Aorta (tissue), 5 donors: ENCODE measurements around the gene PLA2G4B. TPM values are rescaled to one million over a fixed set of nuclear protein-coding genes. Genes with fewer than 3 reads are reported as not detected.
A peak's percentile ranks its signal among the peaks of the same experiment; 100 is the strongest.

Experiments used
- ATAC-seq: fragments of 200-7000 bp; cut with Tn5 transposase; one replicate; pipeline ENCODE4 v1.9.1; 2022; ENCODE audit warnings: moderate library complexity; ENCODE audit not compliant: low FRiP score
- DNase-seq, 2 donors: peaks; one replicate each; pipeline ENCODE4 v3.0.0-alpha.2; 2020
- H3K27ac ChIP-seq, 2 donors: one replicate each; pipeline ENCODE4 v1.5.1; 2013; ENCODE audit warnings: low read length in 2 of 2, mild to moderate bottlenecking in 2 of 2, moderate library complexity in 2 of 2, control low read depth in 1 of 2, inconsistent platforms in 1 of 2, low read depth in 1 of 2
- H3K27me3 ChIP-seq, 2 donors: one replicate each; pipeline ENCODE4 v1.6.1; 2013; ENCODE audit warnings: control low read depth in 1 of 2, low read length in 1 of 2, mild to moderate bottlenecking in 1 of 2, moderate library complexity in 1 of 2; ENCODE audit not compliant: insufficient read depth in 2 of 2, control insufficient read depth in 1 of 2
- H3K36me3 ChIP-seq, 2 donors: one replicate each; pipeline ENCODE4 v1.6.1; 2013; ENCODE audit warnings: control low read depth in 1 of 2, low read length in 1 of 2, mild to moderate bottlenecking in 1 of 2; ENCODE audit not compliant: insufficient read depth in 2 of 2, control insufficient read depth in 1 of 2
- H3K4me1 ChIP-seq, 2 donors: one replicate each; pipeline ENCODE4 v1.6.1; 2013; ENCODE audit warnings: low read length in 2 of 2, control low read depth in 1 of 2, mild to moderate bottlenecking in 1 of 2, moderate library complexity in 1 of 2; ENCODE audit not compliant: insufficient read depth in 2 of 2, control insufficient read depth in 1 of 2
- H3K4me3 ChIP-seq, 2 donors: one replicate each; pipeline ENCODE4 v1.5.1; 2013; ENCODE audit warnings: low read length in 2 of 2, control low read depth in 1 of 2, mild to moderate bottlenecking in 1 of 2
- H3K9me3 ChIP-seq: one replicate; pipeline ENCODE4 v1.6.1; 2013; ENCODE audit warnings: mild to moderate bottlenecking, low read length; ENCODE audit not compliant: control insufficient read depth
- WGBS, 2 donors: extraction: QIAGEN DNeasy Blood & Tissue Kit; methylation state at CpG; one replicate each; pipeline ENCODE4 v1.1.7; 2013; 5-methylcytosine and 5-hydroxymethylcytosine counted together
- intact Hi-C, 2 donors: fragments of 100-400 bp; cut with DNase I; formaldehyde crosslinking; loops; one replicate each; pipeline versions ENCODE4 v1.14.2 to v1.15.0; 2022
- microRNA-seq, 2 donors: library from miRNA; unstranded; fragments of <30 nt; microRNA quantifications; one replicate each; pipeline ENCODE4 v1.2.0, GENCODE V29; 2020
- polyA plus RNA-seq, 2 donors: library from polyadenylated mRNA; stranded (reverse); fragments of 200-250 nt; gene quantifications; one replicate each; pipeline ENCODE4 v1.2.3, GENCODE V29; 2013
- total RNA-seq, 2 donors: library from RNA; stranded (reverse); fragmentation: NEBNext Ultra II Directional; extraction: Animal tissue kit (Norgen Biotek cat#: 25700); gene quantifications; one replicate each; pipeline ENCODE4 v1.2.1, GENCODE V29; 2021
- donor health status: healthy with polysubstance abuse.
- donor health status: Bipolar disorder and iron deficiency.
- donor health status: DM: no; HTN: no; CAD: no.
- donor health status: DM: no; HTN: no; CAD: no.
- donor health status: DM: yes; HTN: yes; CAD: no.

Gene PLA2G4B
- total and polyA plus RNA-seq, 4 donors = 6.7 to 51.8 (median 12.7) TPM

DNA sequence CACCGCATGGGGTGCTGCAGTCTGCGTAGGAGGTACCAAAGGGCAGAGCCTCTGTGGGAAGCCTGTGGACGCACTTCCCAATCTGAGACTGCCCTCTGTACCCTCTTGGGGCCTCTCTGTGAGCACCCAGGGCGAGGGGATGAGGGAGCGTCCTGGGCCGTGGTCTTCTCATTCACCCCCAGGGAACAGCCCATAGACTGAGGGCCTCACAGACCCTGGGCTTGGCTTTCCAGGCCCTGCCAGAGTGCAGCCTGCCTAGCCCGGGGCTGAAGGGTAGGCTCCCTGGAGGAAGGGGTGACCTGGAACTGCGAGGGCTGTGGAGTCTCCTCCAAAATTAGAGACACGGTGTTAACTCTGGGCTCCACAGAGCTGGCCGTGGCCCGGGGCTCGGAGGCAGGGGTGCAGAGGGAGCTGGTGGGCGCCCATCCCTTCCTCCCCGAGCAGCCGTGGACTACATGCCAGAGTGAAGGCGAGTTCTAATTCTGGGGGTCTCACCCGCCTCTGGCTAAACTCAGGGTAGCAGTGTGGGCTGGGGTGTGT, 55.7 kb downstream of the PLA2G4B start:
- Histone ChIP-seq H3K4me3 (no peak overlapping the region), H3K27ac (peak overlapping the region in 1 of 2 donors; percentile 27), H3K27me3 (no peaks in the 10 kb centered on the region), H3K4me1 (no peaks in the 10 kb centered on the region), H3K9me3 (no peaks in the 10 kb centered on the region), H3K36me3 (no peaks in the 10 kb centered on the region)
- ATAC-seq = peak; percentile 3
- WGBS, 2 donors = 47 to 48% methylated on average over 17 of the region's 17 CpGs
- intact Hi-C loops = loop anchor here in 1 of 2 donors (10.0 kb wide), 1 partner anchor 170 kb away; no protein-coding TSS in a partner anchor
- DNase-seq = no peak

DNA sequence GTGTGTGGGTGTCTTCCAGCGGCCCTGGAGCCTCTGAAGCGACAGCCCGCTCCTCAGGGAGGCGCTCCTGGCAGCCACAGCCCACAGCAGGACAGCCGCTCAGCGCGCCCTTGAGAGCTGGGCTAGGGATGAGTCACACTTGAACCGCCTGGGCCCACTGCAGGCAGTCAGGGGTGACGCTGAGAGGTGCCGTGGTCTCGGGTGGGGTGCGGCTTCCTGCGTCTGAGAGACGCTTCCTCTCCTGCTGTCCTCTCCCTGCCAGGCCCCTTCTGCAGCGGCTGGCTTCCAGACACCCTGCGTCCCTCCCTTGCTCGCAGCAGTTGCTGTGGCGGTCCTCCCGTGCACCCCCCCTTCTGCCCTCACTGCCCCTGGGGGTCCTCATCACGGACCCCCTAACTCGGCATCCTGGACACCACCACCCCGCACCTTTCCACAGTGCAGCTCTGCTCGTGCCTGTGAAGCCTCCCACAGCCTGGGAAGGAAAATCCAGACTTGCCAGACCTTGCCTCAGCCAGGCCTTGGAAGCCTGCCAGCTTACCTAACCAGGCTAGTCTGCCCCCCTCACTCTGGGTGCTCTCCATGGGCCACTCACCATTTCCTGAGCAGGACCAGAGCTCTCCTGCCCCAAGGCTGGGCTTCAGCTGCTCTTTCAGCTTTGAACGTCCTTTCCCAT, 56.3 kb downstream of the PLA2G4B start:
- Histone ChIP-seq H3K4me1 (no peaks in the 10 kb centered on the region), H3K36me3 (no peaks in the 10 kb centered on the region), H3K27me3 (no peaks in the 10 kb centered on the region), H3K9me3 (no peaks in the 10 kb centered on the region), H3K27ac (peak overlapping the region in 1 of 2 donors; percentile 38), H3K4me3 (no peak overlapping the region)
- peak; percentile 88 for ATAC-seq
- intact Hi-C loops = loop anchor here (5.0 to 10.0 kb wide), 2 partner anchors 68 to 170 kb away; partner anchors contain the start of gene JMJD7 (in 1 of the 2)
- WGBS, 2 donors = 5 to 10% methylated on average over 24 of the region's 24 CpGs
- peak; percentile 91 to 92 for DNase-seq

DNA sequence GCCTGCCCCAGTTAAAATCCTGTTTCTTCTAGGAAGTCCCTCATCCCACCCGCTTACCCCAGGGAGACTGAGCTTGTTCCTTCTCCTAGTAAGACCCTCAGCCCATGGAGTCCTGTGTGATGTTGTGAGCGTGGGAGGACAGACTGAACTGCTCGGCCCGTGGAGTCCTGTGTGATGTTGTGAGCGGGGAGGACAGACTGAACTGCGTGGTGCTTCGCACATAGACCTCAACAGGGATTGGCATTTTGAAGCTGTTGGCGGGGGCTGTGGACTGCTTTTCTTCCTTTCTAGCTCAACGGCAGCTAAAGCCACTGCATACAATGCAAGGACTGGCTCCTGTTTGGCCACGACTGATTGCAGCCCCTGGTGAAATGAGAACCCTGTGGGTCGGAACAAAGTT, 56.8 kb downstream of the PLA2G4B start:
- no peaks in the 10 kb centered on the region for H3K36me3 ChIP-seq
- no peak for DNase-seq
- WGBS, 2 donors = 92 to 93% methylated on average over 11 of the region's 11 CpGs
- H3K4me1 ChIP-seq = no peaks in the 10 kb centered on the region
- peak overlapping the region in 1 of 2 donors; percentile 38 for H3K27ac ChIP-seq
- no peaks in the 10 kb centered on the region for H3K9me3 ChIP-seq
- no peak for ATAC-seq
- H3K27me3 ChIP-seq = no peaks in the 10 kb centered on the region
- no peak overlapping the region for H3K4me3 ChIP-seq
- intact Hi-C loops = loop anchor here (5.0 to 10.0 kb wide), 2 partner anchors 68 to 169 kb away; partner anchors contain the start of gene JMJD7 (in 1 of the 2)

DNA sequence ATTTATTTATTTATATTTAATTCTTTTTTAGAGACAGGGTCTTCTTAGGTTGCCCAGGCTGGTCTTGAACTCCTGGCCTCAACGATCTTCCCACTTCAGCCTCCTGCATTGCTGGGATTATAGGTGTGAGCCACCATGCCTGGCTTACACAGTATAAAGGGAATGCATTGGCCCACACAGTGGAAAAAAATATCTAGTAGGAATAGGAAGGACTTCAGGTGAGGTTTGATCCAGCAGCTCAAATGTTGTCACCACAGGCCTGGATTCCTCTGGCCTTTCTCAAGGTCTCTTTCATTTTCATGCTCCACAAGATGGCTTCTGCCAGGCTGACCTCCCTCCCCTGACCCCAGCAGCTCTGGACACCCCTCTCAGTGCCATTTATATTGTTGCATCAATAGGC, 57.3 kb downstream of the PLA2G4B start:
- ATAC-seq (no peak), DNase-seq (no peak)
- 99 to 100% methylated on average over 1 of the region's 1 CpG for WGBS, 2 donors
- Histone ChIP-seq H3K4me1 (no peaks in the 10 kb centered on the region), H3K27me3 (no peaks in the 10 kb centered on the region), H3K27ac (no peak overlapping the region), H3K4me3 (no peak overlapping the region), H3K36me3 (no peaks in the 10 kb centered on the region), H3K9me3 (no peaks in the 10 kb centered on the region)
- intact Hi-C loops = loop anchor here (5.0 to 10.0 kb wide), 2 partner anchors 69 to 169 kb away; partner anchors contain the start of gene JMJD7 (in 1 of the 2)

DNA sequence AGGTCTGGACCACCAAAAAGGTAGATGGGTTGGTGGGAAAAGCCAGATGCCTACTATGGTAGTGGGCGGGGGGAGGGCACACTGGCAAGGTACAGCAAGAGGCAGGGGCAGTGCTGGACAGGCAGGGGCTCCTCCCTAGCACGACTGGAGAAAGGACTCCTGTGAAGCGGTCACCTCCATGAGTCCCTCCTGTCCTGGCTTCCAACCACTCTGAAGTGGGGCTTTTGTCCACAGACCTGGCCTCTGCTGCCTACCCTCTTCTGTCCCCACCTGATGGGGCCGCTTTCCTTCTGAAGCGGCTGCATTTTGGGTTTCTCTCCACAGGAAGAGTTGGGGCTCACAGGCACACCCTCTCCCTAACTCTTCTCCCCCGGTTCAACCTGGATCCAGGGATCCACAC, 57.9 kb downstream of the PLA2G4B start:
- H3K36me3 ChIP-seq = no peaks in the 10 kb centered on the region
- intact Hi-C loops = loop anchor here (5.0 to 10.0 kb wide), 2 partner anchors 69 to 168 kb away; partner anchors contain the start of gene JMJD7 (in 1 of the 2)
- 83 to 88% methylated on average over 6 of the region's 6 CpGs for WGBS, 2 donors

DNA sequence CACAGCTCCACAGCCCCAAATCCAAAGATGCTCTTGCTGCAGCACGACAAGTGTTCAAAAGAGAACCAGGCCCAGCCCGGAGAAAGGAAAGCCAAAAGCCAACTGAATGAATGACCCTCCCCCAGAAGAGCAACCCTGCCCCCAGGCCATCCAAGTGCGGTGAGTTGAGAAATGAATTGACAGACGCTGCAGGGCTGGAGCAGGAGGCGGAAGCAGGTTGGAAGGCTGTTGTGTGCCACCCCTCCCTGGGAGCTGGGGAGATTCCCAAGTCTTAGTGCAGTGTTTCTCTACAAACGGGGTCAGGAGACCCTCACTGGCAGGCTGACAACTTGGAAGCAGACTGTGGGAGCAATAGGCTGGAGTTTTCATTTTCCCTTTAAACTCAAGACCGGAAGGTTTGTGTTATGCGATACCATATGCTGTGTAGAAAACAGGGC, 58.7 kb downstream of the PLA2G4B start:
- intact Hi-C loops = loop anchor here (5.0 to 10.0 kb wide), 2 partner anchors 70 to 167 kb away; partner anchors contain the start of gene JMJD7 (in 1 of the 2)

More for the DNA sequence above, 57.9 kb downstream of the PLA2G4B start:
- Histone ChIP-seq H3K27ac (no peak overlapping the region), H3K9me3 (no peaks in the 10 kb centered on the region), H3K4me1 (no peaks in the 10 kb centered on the region), H3K4me3 (no peak overlapping the region), H3K27me3 (no peaks in the 10 kb centered on the region)
- DNase-seq = no peak
- ATAC-seq = no peak

More for the DNA sequence above, 58.7 kb downstream of the PLA2G4B start:
- Histone ChIP-seq H3K36me3 (no peaks in the 10 kb centered on the region), H3K27ac (no peak overlapping the region), H3K27me3 (no peaks in the 10 kb centered on the region), H3K4me3 (no peak overlapping the region), H3K9me3 (no peaks in the 10 kb centered on the region), H3K4me1 (no peaks in the 10 kb centered on the region)
- ATAC-seq (no peak), DNase-seq (no peak)
- 75 to 78% methylated on average over 8 of the region's 8 CpGs for WGBS, 2 donors

Small RNAs within 50 kb of the gene (microRNA-seq; reads per million reads assigned to microRNA genes)
- gene MIR4310 = 0 reads per million in 2 donors

Other genes starting within 250 kb of the PLA2G4B start
- 10 to 100 TPM; 44.1 to 46.6 TPM for gene MGA, start 178.4 kb upstream of the PLA2G4B start, total RNA-seq
- gene MGA, start 178.4 kb upstream of the PLA2G4B start, polyA plus RNA-seq = 1 to 10 TPM; 1.9 to 6.0 TPM
- gene MAPKBP1, start 64.4 kb upstream of the PLA2G4B start, total RNA-seq = 10 to 100 TPM; 38.2 to 44.1 TPM
- gene MAPKBP1, start 64.4 kb upstream of the PLA2G4B start, polyA plus RNA-seq = 10 to 100 TPM; 13.6 to 17.0 TPM
- 10 to 100 TPM in 1 of 2 donors, 1 to 10 TPM in 1; 9.6 to 12.6 TPM for gene JMJD7, start 10.8 kb upstream of the PLA2G4B start, total RNA-seq
- 10 to 100 TPM in 1 of 2 donors, 1 to 10 TPM in 1; 7.0 to 10.5 TPM for gene JMJD7, start 10.8 kb upstream of the PLA2G4B start, polyA plus RNA-seq
- gene SPTBN5, start 55.2 kb downstream of the PLA2G4B start, total RNA-seq = 1 to 10 TPM; 1.9 to 5.5 TPM
- 10 to 100 TPM in 1 of 2 donors, under 1 TPM in 1; 0.63 to 10.5 TPM for gene SPTBN5, start 55.2 kb downstream of the PLA2G4B start, polyA plus RNA-seq
- gene EHD4, start 133.7 kb downstream of the PLA2G4B start, total RNA-seq = 10 to 100 TPM; 47.3 to 56.6 TPM
- gene EHD4, start 133.7 kb downstream of the PLA2G4B start, polyA plus RNA-seq = 10 to 100 TPM; 11.4 to 12.6 TPM
- gene PLA2G4E, start 182.2 kb downstream of the PLA2G4B start, total RNA-seq = not detected
- not detected for gene PLA2G4E, start 182.2 kb downstream of the PLA2G4B start, polyA plus RNA-seq